Measurements from ENCODE around the gene RALGAPA2. TPM values are rescaled to one million over a fixed set of nuclear protein-coding genes. Genes with fewer than 3 reads are reported as not detected.

RALGAPA2 gene
- total RNA-seq, 4 donors from 2014 or later, result 18.4 to 27.4 (median 25.2) TPM

- WGBS, 2 donors (ENCODE audit: low coverage in 1 of 2), result 86 to 99% methylated on average over 6 to 13 of the region's 15 CpGs
- Histone ChIP-seq H3K4me1 (peaks cover 0 to 4% (median 0%) of the 10 kb centered on the region in 3 donors), H3K27ac (no peak overlapping the region), H3K4me3 (no peak overlapping the region), H3K9me3 (no peaks in the 10 kb centered on the region), H3K27me3 (no peaks in the 10 kb centered on the region), H3K36me3 (peaks cover 0 to 21% of the 10 kb centered on the region in 2 donors)
- TF ChIP-seq EP300 (IDR thresholded peaks at IDR 0.05) (no peak), CTCF (IDR thresholded peaks at IDR 0.05) (no peak), POLR2AphosphoS5 (IDR thresholded peaks at IDR 0.05) (no peak), POLR2A (IDR thresholded peaks at IDR 0.05) (no peak)
- no peak for ATAC-seq
These were observed 254.9 kb downstream of the RALGAPA2 start for GRCh38 chr20:20457392-20458126.

DNA sequence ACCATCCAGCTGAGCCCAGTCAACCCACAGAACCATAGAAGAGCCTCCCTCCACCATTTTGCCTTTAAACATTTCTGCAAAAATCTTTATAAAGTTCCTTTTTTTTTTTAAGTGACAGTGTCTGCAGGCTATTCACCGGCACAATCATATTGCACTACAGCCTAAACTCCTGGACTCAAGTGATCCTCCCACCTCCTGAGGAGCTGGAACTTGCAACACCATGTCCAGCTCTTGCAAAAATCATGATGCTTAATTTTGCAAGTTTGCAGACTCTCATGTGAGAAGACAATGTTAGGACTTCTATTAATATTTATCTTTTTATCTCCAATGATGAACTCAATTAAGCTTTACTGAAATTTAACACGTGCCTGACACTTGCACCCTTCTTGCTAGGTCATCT, 255.7 kb downstream of the RALGAPA2 start:
- Histone ChIP-seq H3K4me3 (no peak overlapping the region), H3K9me3 (no peaks in the 10 kb centered on the region), H3K27me3 (no peaks in the 10 kb centered on the region), H3K4me1 (peaks cover 0 to 12% (median 0%) of the 10 kb centered on the region in 3 donors), H3K27ac (no peak overlapping the region), H3K36me3 (peaks cover 0 to 15% of the 10 kb centered on the region in 2 donors)
- 76 to 94% methylated on average over 2 of the region's 2 CpGs for WGBS, 2 donors (ENCODE audit: low coverage in 1 of 2)
- ATAC-seq, result no peak
- TF ChIP-seq EP300 (IDR thresholded peaks at IDR 0.05) (no peak), POLR2AphosphoS5 (IDR thresholded peaks at IDR 0.05) (no peak), POLR2A (IDR thresholded peaks at IDR 0.05) (no peak), CTCF (IDR thresholded peaks at IDR 0.05) (no peak)

- H3K4me1 ChIP-seq, result peaks cover 0 to 20% (median 0%) of the 10 kb centered on the region in 3 donors
- no peak overlapping the region for H3K4me3 ChIP-seq
- no peak for ATAC-seq
- TF ChIP-seq POLR2AphosphoS5 (IDR thresholded peaks at IDR 0.05) (no peak), EP300 (IDR thresholded peaks at IDR 0.05) (no peak), CTCF (IDR thresholded peaks at IDR 0.05) (no peak), POLR2A (IDR thresholded peaks at IDR 0.05) (no peak)
- no peak overlapping the region for H3K27ac ChIP-seq
- H3K36me3 ChIP-seq, result peaks cover 0 to 15% of the 10 kb centered on the region in 2 donors
- no peaks in the 10 kb centered on the region for H3K27me3 ChIP-seq
- no peaks in the 10 kb centered on the region for H3K9me3 ChIP-seq
- 88 to 96% methylated on average over 1 to 2 of the region's 2 CpGs for WGBS, 2 donors (ENCODE audit: low coverage in 1 of 2)
These were observed 256.5 kb downstream of the RALGAPA2 start for GRCh38 chr20:20455926-20456325.

DNA sequence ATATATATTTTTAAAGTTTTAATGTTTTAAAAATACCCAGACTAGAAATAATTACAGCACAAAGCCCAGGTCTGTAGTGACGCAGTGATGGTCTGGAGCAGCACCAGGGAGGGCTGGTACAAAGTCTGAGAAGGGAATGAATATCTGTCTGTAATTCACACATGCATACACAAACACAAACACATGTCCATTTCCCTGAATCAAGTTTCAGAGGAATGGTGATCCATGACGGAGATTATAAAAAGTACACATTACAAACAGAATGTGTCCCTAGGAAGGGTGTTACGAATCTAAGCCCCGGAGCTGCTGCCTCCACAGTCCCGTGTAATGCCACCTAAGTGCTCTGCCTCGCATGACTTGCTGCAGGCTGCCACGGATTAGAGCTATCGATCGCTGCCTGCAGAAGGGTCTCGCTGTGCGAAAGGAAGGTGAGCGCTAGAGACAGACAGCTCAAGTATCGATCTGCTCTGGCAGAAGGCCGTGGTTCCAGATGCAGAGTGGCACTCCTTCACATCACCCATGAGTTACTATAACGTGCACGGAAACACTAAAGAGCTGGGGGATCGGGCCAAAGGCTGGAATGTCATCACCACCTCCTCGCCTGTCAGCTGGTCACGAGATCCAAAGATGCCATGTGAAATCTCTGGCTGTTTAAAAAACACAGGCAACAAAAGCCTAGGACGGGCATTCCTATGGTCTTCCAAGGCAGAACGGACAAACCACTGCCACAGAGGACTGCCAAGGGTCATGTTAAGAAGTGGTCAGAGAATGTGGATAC, 257.4 kb downstream of the RALGAPA2 start:
- 92 to 96% methylated on average over 5 to 20 of the region's 21 CpGs for WGBS, 2 donors (ENCODE audit: low coverage in 1 of 2)
- no peaks in the 10 kb centered on the region for H3K9me3 ChIP-seq
- H3K27ac ChIP-seq, result no peak overlapping the region
- ATAC-seq, result no peak
- TF ChIP-seq EP300 (IDR thresholded peaks at IDR 0.05) (no peak), POLR2A (IDR thresholded peaks at IDR 0.05) (no peak), POLR2AphosphoS5 (IDR thresholded peaks at IDR 0.05) (no peak), CTCF (IDR thresholded peaks at IDR 0.05) (no peak)
- H3K27me3 ChIP-seq, result no peaks in the 10 kb centered on the region
- H3K36me3 ChIP-seq, result peaks cover 0 to 15% of the 10 kb centered on the region in 2 donors
- H3K4me3 ChIP-seq, result no peak overlapping the region
- peaks cover 0 to 28% (median 0%) of the 10 kb centered on the region in 3 donors for H3K4me1 ChIP-seq
